HG02885 (cell line): ENCODE data around the gene GAK.
"Not testable (repeated sequence)": the region's sequence is repeated elsewhere in the genome, so short reads cannot be mapped to it uniquely, and the experiment has no call there.

ENCODE experiments used
- ATAC-seq: cut with Tn5 transposase; IDR thresholded peaks from one replicate; pipeline ENCODE4 v1.9.1; 2021; ENCODE audit warnings: mild to moderate bottlenecking; ENCODE audit not compliant: unreplicated experiment, poor library complexity

Gene GAK

GRCh38 chr4:823176-823760, 108.8 kb downstream of the GAK start:
- no peak for ATAC-seq

- ATAC-seq: no peak
Observed at GRCh38 chr4:822361-823175, 109.5 kb downstream of the GAK start.

- no peak for ATAC-seq
Observed at GRCh38 chr4:821631-822030, 110.5 kb downstream of the GAK start.

- no peak for ATAC-seq
Observed at GRCh38 chr4:821181-821591, 110.9 kb downstream of the GAK start.

- no peak for ATAC-seq
Observed at GRCh38 chr4:820230-821172, 111.6 kb downstream of the GAK start.

GRCh38 chr4:819401-820229, 112.5 kb downstream of the GAK start:
- ATAC-seq: no peak

- ATAC-seq: no peak
Observed at GRCh38 chr4:818106-818921, 113.8 kb downstream of the GAK start.

GRCh38 chr4:815464-816146, 116.5 kb downstream of the GAK start:
- ATAC-seq: no peak

GRCh38 chr4:814312-814850, 117.7 kb downstream of the GAK start:
- no peak for ATAC-seq

- no peak for ATAC-seq
Observed at GRCh38 chr4:813900-814299, 118.2 kb downstream of the GAK start.

GRCh38 chr4:808860-809570, 123.1 kb downstream of the GAK start:
- ATAC-seq: no peak

- no peak for ATAC-seq
Observed at GRCh38 chr4:807792-808191, 124.3 kb downstream of the GAK start.

GRCh38 chr4:806979-807378, 125.1 kb downstream of the GAK start:
- ATAC-seq: not testable (repeated sequence)

- no peak for ATAC-seq
Observed at GRCh38 chr4:804804-805203, 127.3 kb downstream of the GAK start.

GRCh38 chr4:803884-804283, 128.2 kb downstream of the GAK start:
- ATAC-seq: no peak

GRCh38 chr4:801436-802124, 130.5 kb downstream of the GAK start:
- ATAC-seq: no peak
